Activated CD4-positive, alpha-beta T cell treated with anti-CD3 and anti-CD28 coated beads, Interleukin-2, amount 50 U/mL, for 24 hours (primary cell): Measurements from ENCODE around the gene EFEMP2.

ENCODE experiments used
- DNase-seq, 2 donors: peaks; one replicate each; pipeline ENCODE4 v3.0.0-alpha.2; 2020; ENCODE audit warnings: low read depth in 1 of 2, low spot score in 1 of 2

The EFEMP2 gene

GRCh38 chr11:65866509-65867283 lies 5.9 kb downstream of the EFEMP2 start:
- DNase-seq, result no peak

DNA sequence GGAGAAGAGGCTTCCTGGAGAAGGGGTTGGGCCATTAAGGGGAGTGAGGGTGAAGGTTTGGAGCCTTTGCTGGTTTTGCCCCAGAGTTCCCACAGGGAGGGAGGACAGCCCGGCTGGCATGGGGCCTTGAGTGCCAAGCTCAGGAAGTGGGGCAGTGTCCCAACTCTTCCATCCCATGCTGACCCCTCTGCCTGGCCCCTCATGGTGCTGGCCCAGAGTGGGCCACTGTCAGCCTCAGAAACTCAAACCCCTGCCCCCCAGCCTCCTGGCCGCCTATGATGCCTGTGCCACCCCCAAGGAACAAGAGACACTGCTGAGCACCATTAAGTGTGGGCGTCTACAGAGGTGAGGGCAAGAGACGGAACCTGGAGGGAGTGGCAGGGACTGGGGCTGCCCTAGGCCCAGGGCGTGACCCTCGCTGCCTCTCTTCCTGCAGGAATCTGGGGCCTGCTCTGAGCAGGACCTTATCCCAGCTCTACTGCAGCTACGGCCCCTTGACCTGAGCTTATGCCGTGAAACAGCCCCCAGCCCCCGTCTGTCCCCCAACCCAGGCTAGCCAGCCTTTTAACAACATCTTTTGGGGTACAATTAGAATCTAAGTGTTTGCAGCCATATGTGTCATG lies 6.9 kb downstream of the EFEMP2 start:
- DNase-seq, result no peak

DNA sequence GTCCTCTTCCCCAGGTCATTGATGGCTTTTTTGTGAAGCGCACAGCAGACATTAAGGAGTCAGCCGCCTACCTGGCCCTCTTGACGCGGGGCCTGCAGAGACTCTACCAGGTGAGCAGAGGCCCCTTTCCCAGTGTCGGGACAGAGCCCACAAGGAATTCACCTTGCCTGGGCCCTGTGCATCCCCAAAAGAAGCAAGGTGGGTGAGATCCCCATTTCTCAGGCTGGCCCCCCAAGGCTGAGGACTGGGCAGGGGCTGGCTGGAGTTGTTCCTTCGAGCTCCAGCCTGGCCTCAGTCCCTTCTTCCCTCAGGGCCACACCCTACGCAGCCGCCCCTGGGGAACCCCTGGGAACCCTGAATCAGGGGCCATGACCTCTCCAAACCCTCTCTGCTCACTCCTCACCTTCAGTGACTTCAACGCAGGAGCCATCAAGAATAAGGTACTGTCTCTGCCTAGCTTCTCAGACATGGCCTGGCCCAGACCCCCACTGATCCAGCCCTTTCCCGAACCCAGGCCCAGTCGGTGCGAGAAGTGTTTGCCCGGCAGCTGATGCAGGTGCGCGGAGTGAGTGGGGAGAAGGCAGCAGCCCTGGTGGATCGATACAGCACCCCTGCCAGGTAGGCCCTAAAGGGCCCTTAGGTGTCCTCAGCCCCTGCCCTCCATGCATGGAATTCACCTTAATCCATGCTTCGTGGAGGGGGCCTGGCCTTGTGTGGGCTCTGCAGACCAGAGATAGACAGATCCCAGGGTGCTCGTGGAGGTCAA lies 7.7 kb downstream of the EFEMP2 start:
- DNase-seq, result no peak

DNA sequence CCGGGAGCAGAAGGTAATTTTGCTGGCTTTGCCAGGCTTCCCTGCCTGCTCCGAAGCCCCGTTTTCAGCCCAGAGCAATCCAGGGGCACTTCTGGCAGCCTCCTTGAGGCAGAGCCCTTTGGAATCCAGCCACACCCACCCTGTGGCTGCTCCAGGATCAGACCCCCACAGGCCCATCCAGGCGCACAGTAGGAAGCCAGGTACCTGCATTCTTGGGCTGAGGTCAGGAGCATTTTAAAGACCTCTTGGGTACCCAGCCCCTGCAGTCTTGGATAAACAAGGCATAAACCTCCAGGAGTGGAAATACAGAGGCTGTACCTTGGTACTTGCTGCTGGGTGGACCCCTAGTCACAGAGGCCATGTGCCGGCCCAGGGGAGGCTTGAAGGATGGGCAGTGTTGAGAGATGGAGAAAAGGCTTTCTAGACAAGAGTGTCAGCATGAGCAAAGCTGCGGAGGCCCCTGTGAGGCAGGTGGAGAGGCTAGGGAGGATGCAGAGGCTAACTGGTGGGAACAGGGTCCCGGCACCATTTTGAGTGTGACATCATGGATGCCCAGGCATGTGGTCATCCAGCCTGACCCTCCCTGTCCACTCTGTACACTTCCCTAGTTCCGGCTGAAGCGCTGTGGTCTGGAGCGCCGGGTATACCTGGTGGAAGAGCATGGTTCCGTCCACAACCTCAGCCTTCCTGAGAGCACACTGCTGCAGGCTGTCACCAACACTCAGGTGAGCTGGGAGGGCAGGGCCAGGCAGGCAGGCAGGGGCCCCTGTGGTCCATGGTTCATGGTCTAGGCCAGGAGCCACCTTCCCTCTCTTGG lies 8.5 kb downstream of the EFEMP2 start:
- no peak for DNase-seq

- no peak for DNase-seq
Measured at GRCh38 chr11:65862941-65863888, 9.4 kb downstream of the EFEMP2 start.

- no peak for DNase-seq
Measured at GRCh38 chr11:65862191-65862735, 10.3 kb downstream of the EFEMP2 start.

GRCh38 chr11:65861533-65862183 lies 10.9 kb downstream of the EFEMP2 start:
- DNase-seq, result no peak

DNA sequence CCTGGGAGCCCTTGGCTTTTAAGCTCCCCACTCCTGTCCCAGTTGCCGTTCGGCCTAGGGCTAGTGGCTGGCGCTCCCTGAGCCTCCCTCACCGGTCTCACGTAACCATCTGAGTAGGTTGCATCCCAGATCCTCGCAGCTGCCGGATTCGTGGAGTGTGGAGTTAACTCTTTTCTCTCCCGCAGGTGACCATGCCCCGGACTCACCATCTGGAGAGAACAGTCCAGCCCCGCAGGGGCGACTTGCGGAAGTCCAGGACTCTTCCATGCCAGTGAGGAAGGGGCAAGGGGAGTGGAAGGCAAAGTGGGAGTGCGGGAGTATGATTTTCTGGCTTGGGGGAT lies 11.5 kb downstream of the EFEMP2 start:
- DNase-seq, result no peak

- peak; percentile 93 to 94 for DNase-seq
Measured at GRCh38 chr11:65860278-65861164, 12.1 kb downstream of the EFEMP2 start, which contains the start of gene MUS81. Gene MUS81 (plus strand): TSS chr11:65860433. CDS start chr11:65860754, 321 bp downstream.

- no peak for DNase-seq
Measured at GRCh38 chr11:65859812-65860277, 12.8 kb downstream of the EFEMP2 start.

DNA sequence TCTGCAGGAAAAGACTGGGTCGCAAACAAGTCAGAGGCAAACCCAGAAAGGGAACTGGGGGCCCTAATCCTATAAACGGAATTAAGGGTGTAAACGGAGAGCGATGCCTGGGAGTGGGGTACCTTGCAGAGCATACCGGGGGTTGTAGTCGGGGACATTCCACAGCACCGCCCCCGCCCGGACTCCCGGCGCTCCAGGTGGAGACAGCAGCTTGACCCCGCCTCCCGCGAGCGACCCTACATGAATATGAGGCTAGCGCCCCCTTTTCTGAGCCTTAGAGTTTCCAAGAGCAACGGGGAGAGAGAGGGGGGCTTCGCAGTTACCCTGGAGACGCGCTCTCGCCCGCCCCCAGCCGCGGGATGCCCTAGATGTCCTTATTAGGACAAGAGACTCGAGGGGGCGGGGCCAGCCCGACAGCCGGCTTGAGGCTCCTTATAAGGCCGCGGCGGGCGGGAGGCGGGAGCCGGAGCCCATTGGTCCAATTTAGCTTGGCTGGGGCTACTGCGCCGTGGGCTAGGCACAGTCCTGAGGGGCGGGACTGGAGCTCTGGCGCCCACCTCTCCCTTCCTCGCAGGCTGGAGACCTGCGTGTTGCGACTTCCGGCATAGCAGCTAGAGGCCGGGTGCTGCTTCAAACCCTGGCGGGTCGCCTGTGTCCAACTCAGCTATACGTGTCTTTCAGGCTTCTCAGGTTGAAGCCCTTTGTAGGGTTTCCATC lies 13.3 kb downstream of the EFEMP2 start:
- DNase-seq, result peak; percentile 87 to 95

DNA sequence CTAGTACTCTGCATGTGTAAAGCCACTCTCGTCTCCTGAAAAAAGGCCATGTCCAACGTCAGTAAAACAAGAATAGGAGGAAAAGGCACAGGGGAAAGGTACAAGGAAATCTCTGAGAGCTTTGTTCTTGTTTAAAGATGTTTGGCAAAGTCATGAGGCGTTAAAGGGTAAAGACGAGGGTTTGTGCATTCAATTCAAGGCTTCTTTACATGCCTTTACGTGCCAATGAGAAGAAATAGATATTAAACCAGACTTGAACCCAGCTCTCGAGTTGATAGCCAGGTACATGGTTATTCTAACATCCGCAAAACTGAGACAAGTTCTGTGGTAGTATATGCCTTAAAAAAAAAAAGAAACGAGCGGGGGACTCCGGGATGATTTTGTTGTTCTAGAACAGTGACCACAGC lies 13.9 kb downstream of the EFEMP2 start:
- no peak for DNase-seq

- DNase-seq, result peak; percentile 90 to 95
Measured at GRCh38 chr11:65857853-65858680, 14.5 kb downstream of the EFEMP2 start, which contains the start of gene CFL1. Gene CFL1 (minus strand): TSS chr11:65858180. CDS start chr11:65858099, 81 bp downstream.

- DNase-seq, result peak; percentile 34 to 51
Measured at GRCh38 chr11:65857500-65857852, 15.1 kb downstream of the EFEMP2 start.

- DNase-seq, result peak; percentile 59 to 75
Measured at GRCh38 chr11:65856689-65857499, 15.7 kb downstream of the EFEMP2 start.

DNA sequence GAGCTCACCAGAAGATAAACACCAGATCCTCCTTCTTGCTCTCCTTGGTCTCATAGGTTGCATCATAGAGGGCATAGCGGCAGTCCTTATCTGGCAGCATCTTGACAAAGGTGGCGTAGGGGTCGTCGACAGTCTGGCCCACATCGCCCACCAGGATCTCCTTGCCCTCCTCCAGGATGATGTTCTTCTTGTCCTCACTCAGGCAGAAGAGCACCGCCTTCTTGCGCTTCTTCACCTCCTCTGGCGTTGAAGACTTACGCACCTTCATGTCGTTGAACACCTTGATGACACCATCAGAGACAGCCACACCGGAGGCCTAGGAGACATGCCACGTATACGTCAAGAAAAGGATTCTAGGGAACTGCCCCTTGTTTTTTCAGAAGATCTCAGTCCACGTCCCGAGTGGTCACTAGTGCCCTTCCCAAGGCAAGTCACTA lies 16.7 kb downstream of the EFEMP2 start:
- no peak for DNase-seq
